ENCODE measurements around the gene CDC25A. TPM values are rescaled to one million over a fixed set of nuclear protein-coding genes. Genes with fewer than 3 reads are reported as not detected.
"Not testable (repeated sequence)": the region's sequence is repeated elsewhere in the genome, so short reads cannot be mapped to it uniquely, and the experiment has no call there.

CDC25A gene
- total RNA-seq, 1 donor from 2014 or later = 2.6 TPM

GRCh38 chr3:48119505-48120193 is 68.6 kb downstream of the CDC25A start:
- Mint-ChIP-seq H3K9me3 (ENCODE audit: low read depth) (no peaks in the 10 kb centered on the region), H3K4me1 (ENCODE audit: low read depth) (peaks cover 3% of the 10 kb centered on the region), H3K4me3 (ENCODE audit: unreplicated experiment) (no peak overlapping the region), H3K27ac (ENCODE audit: unreplicated experiment) (no peak overlapping the region), H3K36me3 (ENCODE audit: low read depth) (no peaks in the 10 kb centered on the region), H3K27me3 (ENCODE audit: low read depth) (no peaks in the 10 kb centered on the region)
- TF ChIP-seq CTCF (IDR thresholded peaks at IDR 0.05) = no peak
- no peak for DNase-seq (ENCODE audit: low spot score)

GRCh38 chr3:48118928-48119327 is 69.3 kb downstream of the CDC25A start:
- no peak overlapping the region for H3K27ac Mint-ChIP-seq (ENCODE audit: unreplicated experiment)
- H3K4me3 Mint-ChIP-seq (ENCODE audit: unreplicated experiment) = no peak overlapping the region
- DNase-seq (ENCODE audit: low spot score) = no peak
- peaks cover 3% of the 10 kb centered on the region for H3K4me1 Mint-ChIP-seq (ENCODE audit: low read depth)
- TF ChIP-seq CTCF (IDR thresholded peaks at IDR 0.05) = no peak
- H3K27me3 Mint-ChIP-seq (ENCODE audit: low read depth) = no peaks in the 10 kb centered on the region
- H3K9me3 Mint-ChIP-seq (ENCODE audit: low read depth) = no peaks in the 10 kb centered on the region
- no peaks in the 10 kb centered on the region for H3K36me3 Mint-ChIP-seq (ENCODE audit: low read depth)

- H3K27ac Mint-ChIP-seq (ENCODE audit: unreplicated experiment) = no peak overlapping the region
- no peak overlapping the region for H3K4me3 Mint-ChIP-seq (ENCODE audit: unreplicated experiment)
- peaks cover 3% of the 10 kb centered on the region for H3K4me1 Mint-ChIP-seq (ENCODE audit: low read depth)
- H3K36me3 Mint-ChIP-seq (ENCODE audit: low read depth) = no peaks in the 10 kb centered on the region
- no peak for DNase-seq (ENCODE audit: low spot score)
- TF ChIP-seq CTCF (IDR thresholded peaks at IDR 0.05) = no peak
- H3K27me3 Mint-ChIP-seq (ENCODE audit: low read depth) = no peaks in the 10 kb centered on the region
- H3K9me3 Mint-ChIP-seq (ENCODE audit: low read depth) = no peaks in the 10 kb centered on the region
Measured at GRCh38 chr3:48118322-48118721, 69.9 kb downstream of the CDC25A start.

GRCh38 chr3:48112813-48113212 is 75.4 kb downstream of the CDC25A start:
- TF ChIP-seq CTCF (IDR thresholded peaks at IDR 0.05) = no peak
- Mint-ChIP-seq H3K27me3 (ENCODE audit: low read depth) (no peaks in the 10 kb centered on the region), H3K27ac (ENCODE audit: unreplicated experiment) (no peak overlapping the region), H3K4me3 (ENCODE audit: unreplicated experiment) (no peak overlapping the region), H3K4me1 (ENCODE audit: low read depth) (no peaks in the 10 kb centered on the region), H3K36me3 (ENCODE audit: low read depth) (no peaks in the 10 kb centered on the region), H3K9me3 (ENCODE audit: low read depth) (no peaks in the 10 kb centered on the region)
- no peak for DNase-seq (ENCODE audit: low spot score)

GRCh38 chr3:48112108-48112791 is 76.0 kb downstream of the CDC25A start:
- not testable (repeated sequence) for H3K27me3 Mint-ChIP-seq (ENCODE audit: low read depth); H3K9me3 Mint-ChIP-seq (ENCODE audit: low read depth); DNase-seq (ENCODE audit: low spot score); H3K4me1 Mint-ChIP-seq (ENCODE audit: low read depth); H3K36me3 Mint-ChIP-seq (ENCODE audit: low read depth); H3K27ac Mint-ChIP-seq (ENCODE audit: unreplicated experiment); H3K4me3 Mint-ChIP-seq (ENCODE audit: unreplicated experiment)

GRCh38 chr3:48110463-48110862 is 77.8 kb downstream of the CDC25A start:
- Mint-ChIP-seq H3K4me3 (ENCODE audit: unreplicated experiment) (no peak overlapping the region), H3K9me3 (ENCODE audit: low read depth) (no peaks in the 10 kb centered on the region), H3K4me1 (ENCODE audit: low read depth) (no peaks in the 10 kb centered on the region), H3K27me3 (ENCODE audit: low read depth) (no peaks in the 10 kb centered on the region), H3K27ac (ENCODE audit: unreplicated experiment) (no peak overlapping the region), H3K36me3 (ENCODE audit: low read depth) (no peaks in the 10 kb centered on the region)
- no peak for TF ChIP-seq CTCF (IDR thresholded peaks at IDR 0.05)
- no peak for DNase-seq (ENCODE audit: low spot score)
